ENCODE measurements around the gene CPA2.

- TF ChIP-seq CTCF (IDR thresholded peaks at IDR 0.05 in 4 of 5, conservative IDR thresholded peaks at IDR 0.05 in 1 of 5) (no peak), POLR2A (IDR thresholded peaks at IDR 0.05) (no peak)
These were observed 44.9 kb upstream of the CPA2 start for GRCh38 chr7:130221746-130222145.

Data from gastrocnemius medialis (tissue), 4 donors.